Fibroblast of lung (primary cell): Measurements from ENCODE around the gene ROBO1.

ENCODE experiments used
- CTCF ChIP-seq, 2 donors: IDR thresholded peaks in 1 of 2; conservative IDR thresholded peaks in 1 of 2; 1 replicate in 1 of 2; 2 replicates in 1 of 2; pipeline ENCODE4 v1.5.1; 2011 to 2012; ENCODE audit warnings: low read length in 2 of 2, control low read depth in 1 of 2, inconsistent platforms in 1 of 2, low read depth in 1 of 2, mild to moderate bottlenecking in 1 of 2
- EZH2 ChIP-seq: IDR thresholded peaks from 2 replicates; pipeline ENCODE4 v1.5.1; 2012; ENCODE audit warnings: low read length, control low read depth, mild to moderate bottlenecking; ENCODE audit errors: missing control alignments

- TF ChIP-seq CTCF (conservative IDR thresholded peaks at IDR 0.05 in 1 of 2, IDR thresholded peaks at IDR 0.05 in 1 of 2; ENCODE audit: low read depth in 1 of 2, low read length in 2 of 2) = no peak
- TF ChIP-seq EZH2 = no peak
Observed at GRCh38 chr3:78571486-78571885, 1196.3 kb downstream of the ROBO1 start.
